GF-D8 (cell line): ENCODE data around the gene POMGNT1.

Experiments
- DNase-seq: peaks from one replicate; lab custom pipeline; 2025; lab: John Stamatoyannopoulos, UW

Gene POMGNT1

GRCh38 chr1:46210561-46210960, 12.3 kb upstream of the POMGNT1 start:
- no peak for DNase-seq

- DNase-seq = no peak
Measured at GRCh38 chr1:46206399-46206798, 8.2 kb upstream of the POMGNT1 start.

- no peak for DNase-seq
Measured at GRCh38 chr1:46205791-46206190, 7.6 kb upstream of the POMGNT1 start.

GRCh38 chr1:46205141-46205540, 6.9 kb upstream of the POMGNT1 start:
- no peak for DNase-seq

- no peak for DNase-seq
Measured at GRCh38 chr1:46204406-46204742, 6.1 kb upstream of the POMGNT1 start.

GRCh38 chr1:46203738-46204405, 5.6 kb upstream of the POMGNT1 start:
- no peak for DNase-seq

GRCh38 chr1:46199233-46199749, 1.1 kb upstream of the POMGNT1 start:
- DNase-seq = no peak

GRCh38 chr1:46197560-46197963, 672 bp downstream of the POMGNT1 start:
- DNase-seq = no peak

GRCh38 chr1:46196609-46197008, 1.6 kb downstream of the POMGNT1 start:
- no peak for DNase-seq

GRCh38 chr1:46194641-46195193, 3.5 kb downstream of the POMGNT1 start:
- no peak for DNase-seq

GRCh38 chr1:46193984-46194570, 4.2 kb downstream of the POMGNT1 start:
- no peak for DNase-seq

- DNase-seq = no peak
Measured at GRCh38 chr1:46193285-46193684, 4.9 kb downstream of the POMGNT1 start.

- no peak for DNase-seq
Measured at GRCh38 chr1:46192171-46192570, 6.1 kb downstream of the POMGNT1 start.

GRCh38 chr1:46191033-46191701, 7.1 kb downstream of the POMGNT1 start:
- DNase-seq = no peak

GRCh38 chr1:46190539-46190938, 7.7 kb downstream of the POMGNT1 start:
- DNase-seq = no peak

- no peak for DNase-seq
Measured at GRCh38 chr1:46188295-46189030, 9.8 kb downstream of the POMGNT1 start.

GRCh38 chr1:46187106-46187869, 10.9 kb downstream of the POMGNT1 start:
- DNase-seq = no peak

GRCh38 chr1:46186076-46186475, 12.2 kb downstream of the POMGNT1 start:
- DNase-seq = no peak

- no peak for DNase-seq
Measured at GRCh38 chr1:46184920-46185658, 13.1 kb downstream of the POMGNT1 start.

- peak; percentile 33 for DNase-seq
Measured at GRCh38 chr1:46183926-46184557, 14.2 kb downstream of the POMGNT1 start.
